Fibroblast of lung (primary cell): Measurements from ENCODE around the gene DDX49. TPM values are rescaled to one million over a fixed set of nuclear protein-coding genes. Genes with fewer than 3 reads are reported as not detected.
"Not testable (repeated sequence)": the region's sequence is repeated elsewhere in the genome, so short reads cannot be mapped to it uniquely, and the experiment has no call there.

ENCODE experiments used
- DNase-seq, 2 donors: peaks; one replicate each; pipeline versions ENCODE4 v3.0.0 to v3.0.0-alpha.2; 2010; ENCODE audit warnings: low read depth in 2 of 2
- H2AFZ ChIP-seq: 2 replicates; pipeline ENCODE4 v1.5.1; 2012; ENCODE audit warnings: low read length, control low read depth, inconsistent platforms
- H3K27ac ChIP-seq: 2 replicates; pipeline ENCODE4 v1.5.1; 2011; ENCODE audit warnings: low read length, control low read depth; ENCODE audit not compliant: insufficient read depth
- H3K27me3 ChIP-seq: 2 replicates; pipeline ENCODE4 v1.5.1; 2011; ENCODE audit warnings: mild to moderate bottlenecking, low read length; ENCODE audit not compliant: control insufficient read depth, insufficient read depth
- H3K36me3 ChIP-seq: 2 replicates; pipeline ENCODE4 v1.5.1; 2011; ENCODE audit warnings: low read length; ENCODE audit not compliant: control insufficient read depth, insufficient read depth
- H3K4me1 ChIP-seq: 2 replicates; pipeline ENCODE4 v1.5.1; 2011; ENCODE audit warnings: low read length; ENCODE audit not compliant: control insufficient read depth, insufficient read depth; ENCODE audit errors: extremely low read depth
- H3K4me2 ChIP-seq: 2 replicates; pipeline ENCODE4 v1.5.1; 2011; ENCODE audit warnings: low read length, control low read depth; ENCODE audit not compliant: insufficient read depth; ENCODE audit errors: extremely low read depth
- H3K4me3 ChIP-seq, 4 experiments: fragments of 200-600 bp in 1 of 4; sonication (generic) in 1 of 4; replicated peaks in 1 of 4; 2 replicates each; pipeline ENCODE4 v1.5.1; 2011 to 2016; ENCODE audit warnings: low read length in 4 of 4, low read depth in 3 of 4, mild to moderate bottlenecking in 3 of 4, control low read depth in 2 of 4, inconsistent platforms in 1 of 4, mixed read lengths in 1 of 4; ENCODE audit not compliant: insufficient read depth in 1 of 4; ENCODE audit errors: control extremely low read depth in 1 of 4
- H3K79me2 ChIP-seq: 2 replicates; pipeline ENCODE4 v1.5.1; 2012; ENCODE audit warnings: mild to moderate bottlenecking, low read length, inconsistent platforms; ENCODE audit not compliant: control insufficient read depth, insufficient read depth
- H3K9ac ChIP-seq: 2 replicates; pipeline ENCODE4 v1.5.1; 2011; ENCODE audit warnings: mild to moderate bottlenecking, low read length, control low read depth; ENCODE audit not compliant: insufficient read depth
- H3K9me3 ChIP-seq: 2 replicates; pipeline ENCODE4 v1.5.1; 2012; ENCODE audit warnings: low read depth, low read length; ENCODE audit not compliant: control insufficient read depth, insufficient read depth
- H4K20me1 ChIP-seq: 2 replicates; pipeline ENCODE4 v1.5.1; 2011; ENCODE audit warnings: low read length; ENCODE audit not compliant: control insufficient read depth, insufficient read depth; ENCODE audit errors: extremely low read depth
- EZH2 ChIP-seq: IDR thresholded peaks from 2 replicates; pipeline ENCODE4 v1.5.1; 2012; ENCODE audit warnings: low read length, control low read depth, mild to moderate bottlenecking; ENCODE audit errors: missing control alignments
- polyA plus RNA-seq, 2 donors: library from polyadenylated mRNA; depleted of rRNA in 1 of 2; stranded (reverse) in 1 of 2; unstranded in 1 of 2; fragments of >200 nt; gene quantifications; 2 replicates each; pipeline ENCODE4 v1.2.1, GENCODE V29; 2011 to 2012; ENCODE audit warnings: missing spikeins in 1 of 2
- total RNA-seq: library from RNA; depleted of rRNA; stranded (reverse); fragments of >200 nt; gene quantifications from 2 replicates; pipeline ENCODE4 v1.2.1, GENCODE V29; 2014
- TF ChIP-seq, protein P1 (sequence below), 2 donors: IDR thresholded peaks in 1 of 2; conservative IDR thresholded peaks in 1 of 2; 1 replicate in 1 of 2; 2 replicates in 1 of 2; pipeline ENCODE4 v1.5.1; 2011 to 2012; ENCODE audit warnings: low read length in 2 of 2, control low read depth in 1 of 2, inconsistent platforms in 1 of 2, low read depth in 1 of 2, mild to moderate bottlenecking in 1 of 2

Gene DDX49
- total and polyA plus RNA-seq, 2 donors (not counting 1 experiment from before 2014, with no cell fraction given): 25.3 to 56.3 TPM

DNA sequence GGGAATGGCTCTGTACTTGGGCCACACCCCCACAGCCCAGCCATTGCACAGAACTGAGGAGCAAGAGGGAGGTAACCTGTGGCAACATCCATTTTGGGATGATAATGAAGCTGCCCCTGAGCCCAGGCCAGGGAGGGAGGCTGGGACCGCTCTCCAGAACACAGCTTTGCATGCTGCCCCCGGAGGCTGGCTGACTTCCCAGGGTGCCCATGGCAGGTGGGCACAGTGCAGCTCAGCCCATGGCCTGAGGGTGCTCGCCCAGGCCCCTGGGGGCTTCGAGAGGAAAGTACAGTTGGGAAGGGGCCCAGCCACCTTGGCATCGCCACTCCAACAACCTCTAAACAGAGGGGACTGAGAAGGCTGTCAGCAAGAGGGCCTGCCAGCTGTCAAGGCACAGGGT is 6.0 kb upstream of the DDX49 start:
- peaks cover 35% of the 10 kb centered on the region for H3K79me2 ChIP-seq
- no peak overlapping the region for H2AFZ ChIP-seq
- H3K4me2 ChIP-seq: no peak overlapping the region
- no peaks in the 10 kb centered on the region for H3K9me3 ChIP-seq
- no peak overlapping the region for H3K4me3 ChIP-seq
- H4K20me1 ChIP-seq: no peaks in the 10 kb centered on the region
- H3K27ac ChIP-seq: no peak overlapping the region
- no peak overlapping the region for H3K9ac ChIP-seq
- H3K27me3 ChIP-seq: no peaks in the 10 kb centered on the region
- H3K36me3 ChIP-seq: peaks cover 19% of the 10 kb centered on the region
- H3K4me1 ChIP-seq: no peaks in the 10 kb centered on the region
- TF ChIP-seq, protein P1, sequence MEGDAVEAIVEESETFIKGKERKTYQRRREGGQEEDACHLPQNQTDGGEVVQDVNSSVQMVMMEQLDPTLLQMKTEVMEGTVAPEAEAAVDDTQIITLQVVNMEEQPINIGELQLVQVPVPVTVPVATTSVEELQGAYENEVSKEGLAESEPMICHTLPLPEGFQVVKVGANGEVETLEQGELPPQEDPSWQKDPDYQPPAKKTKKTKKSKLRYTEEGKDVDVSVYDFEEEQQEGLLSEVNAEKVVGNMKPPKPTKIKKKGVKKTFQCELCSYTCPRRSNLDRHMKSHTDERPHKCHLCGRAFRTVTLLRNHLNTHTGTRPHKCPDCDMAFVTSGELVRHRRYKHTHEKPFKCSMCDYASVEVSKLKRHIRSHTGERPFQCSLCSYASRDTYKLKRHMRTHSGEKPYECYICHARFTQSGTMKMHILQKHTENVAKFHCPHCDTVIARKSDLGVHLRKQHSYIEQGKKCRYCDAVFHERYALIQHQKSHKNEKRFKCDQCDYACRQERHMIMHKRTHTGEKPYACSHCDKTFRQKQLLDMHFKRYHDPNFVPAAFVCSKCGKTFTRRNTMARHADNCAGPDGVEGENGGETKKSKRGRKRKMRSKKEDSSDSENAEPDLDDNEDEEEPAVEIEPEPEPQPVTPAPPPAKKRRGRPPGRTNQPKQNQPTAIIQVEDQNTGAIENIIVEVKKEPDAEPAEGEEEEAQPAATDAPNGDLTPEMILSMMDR (conservative IDR thresholded peaks at IDR 0.05 in 1 of 2, IDR thresholded peaks at IDR 0.05 in 1 of 2; ENCODE audit: low read depth in 1 of 2, low read length in 2 of 2): no peak
- DNase-seq: no peak

DNA sequence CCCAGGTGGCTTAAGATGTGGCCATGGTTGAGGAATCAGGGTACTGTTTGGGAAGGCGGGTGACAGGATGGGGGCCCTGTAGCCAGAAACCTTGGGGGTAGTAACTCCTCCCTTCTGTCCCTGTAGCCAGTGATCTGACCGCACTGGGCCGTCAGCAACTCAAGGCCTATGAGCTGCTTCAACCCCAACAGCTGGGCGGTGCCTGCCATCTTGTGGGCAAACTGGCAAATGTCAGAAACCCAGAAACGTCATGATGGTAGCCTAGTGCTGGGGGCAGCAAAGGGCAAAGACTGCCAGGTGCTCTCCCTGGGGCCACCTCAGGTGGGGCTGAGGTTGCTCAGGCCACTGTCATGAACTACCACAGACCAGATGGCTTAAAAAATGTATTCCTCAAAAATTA is 3.9 kb upstream of the DDX49 start:
- H3K4me3 ChIP-seq: no peak overlapping the region
- H3K27me3 ChIP-seq: no peaks in the 10 kb centered on the region
- no peak for TF ChIP-seq EZH2
- TF ChIP-seq, protein P1 (conservative IDR thresholded peaks at IDR 0.05 in 1 of 2, IDR thresholded peaks at IDR 0.05 in 1 of 2; ENCODE audit: low read depth in 1 of 2, low read length in 2 of 2): peak; percentile 17 to 34
- H3K4me2 ChIP-seq: no peak overlapping the region
- H3K27ac ChIP-seq: peak overlapping the region; percentile 41
- peak; percentile 21 to 47 for DNase-seq
- H3K4me1 ChIP-seq: peaks cover 4% of the 10 kb centered on the region
- H3K36me3 ChIP-seq: peaks cover 11% of the 10 kb centered on the region
- H4K20me1 ChIP-seq: no peaks in the 10 kb centered on the region
- no peaks in the 10 kb centered on the region for H3K9me3 ChIP-seq
- H3K9ac ChIP-seq: no peak overlapping the region
- H3K79me2 ChIP-seq: peaks cover 51% of the 10 kb centered on the region
- H2AFZ ChIP-seq: no peak overlapping the region

DNA sequence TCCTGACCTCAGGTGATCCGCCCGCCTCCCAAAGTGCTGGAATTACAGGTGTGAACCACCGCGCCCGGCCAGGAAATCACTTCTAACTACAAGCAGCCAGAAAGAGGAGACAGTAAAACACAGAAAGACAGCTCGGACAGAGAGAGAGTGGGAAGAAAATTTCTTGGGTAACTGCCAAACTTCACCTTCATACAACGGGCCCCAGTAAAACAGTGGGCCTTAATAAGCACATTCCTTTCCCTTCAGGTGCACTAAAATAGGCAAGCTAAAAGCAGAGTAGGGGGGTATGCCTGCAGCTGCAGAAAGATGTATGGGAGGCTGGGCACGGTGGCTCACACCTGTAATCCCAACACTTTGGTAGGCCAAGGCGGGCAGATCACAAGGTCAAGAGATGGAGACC is 1.9 kb upstream of the DDX49 start:
- H3K9me3 ChIP-seq, DNase-seq, H3K4me2 ChIP-seq, H3K4me1 ChIP-seq, H3K9ac ChIP-seq, H3K27me3 ChIP-seq, H2AFZ ChIP-seq, H4K20me1 ChIP-seq, H3K27ac ChIP-seq: not testable (repeated sequence)
- Histone ChIP-seq H3K36me3 (peaks cover 19% of the 10 kb centered on the region), H3K4me3 (peak overlapping the region in 1 of 4 experiments; percentile 93), H3K79me2 (peaks cover 55% of the 10 kb centered on the region)
